GF-D8 (cell line): ENCODE measurements around the gene FAM186B.
"Not testable (repeated sequence)": the region's sequence is repeated elsewhere in the genome, so short reads cannot be mapped to it uniquely, and the experiment has no call there.

Source experiments
- DNase-seq: peaks from one replicate; lab custom pipeline; 2025; lab: John Stamatoyannopoulos, UW

The FAM186B gene

GRCh38 chr12:49605539-49605938, at the start of gene FAM186B:
FAM186B (minus strand) TSS chr12:49605639; CDS start chr12:49605477, 162 bp downstream.
- DNase-seq: not testable (repeated sequence)

GRCh38 chr12:49654715-49655114, 49.3 kb upstream of the FAM186B start:
- no peak for DNase-seq

GRCh38 chr12:49652921-49653520, 47.6 kb upstream of the FAM186B start:
- no peak for DNase-seq

GRCh38 chr12:49651855-49652254, 46.4 kb upstream of the FAM186B start:
- no peak for DNase-seq

GRCh38 chr12:49649892-49650291, 44.5 kb upstream of the FAM186B start:
- DNase-seq: no peak

- DNase-seq: no peak
Observed at GRCh38 chr12:49649445-49649844, 44.0 kb upstream of the FAM186B start.

GRCh38 chr12:49648712-49649003, 43.2 kb upstream of the FAM186B start:
- no peak for DNase-seq

- DNase-seq: no peak
Observed at GRCh38 chr12:49647827-49648711, 42.6 kb upstream of the FAM186B start.

- no peak for DNase-seq
Observed at GRCh38 chr12:49646871-49647654, 41.6 kb upstream of the FAM186B start.

- no peak for DNase-seq
Observed at GRCh38 chr12:49646331-49646830, 40.9 kb upstream of the FAM186B start.

GRCh38 chr12:49645146-49646039, 40.0 kb upstream of the FAM186B start:
- no peak for DNase-seq

GRCh38 chr12:49644620-49644994, 39.2 kb upstream of the FAM186B start:
- peak; percentile 26 for DNase-seq

- DNase-seq: no peak
Observed at GRCh38 chr12:49643961-49644619, 38.7 kb upstream of the FAM186B start.

- DNase-seq: no peak
Observed at GRCh38 chr12:49643135-49643534, 37.7 kb upstream of the FAM186B start.

GRCh38 chr12:49642370-49642802, 36.9 kb upstream of the FAM186B start:
- DNase-seq: no peak

GRCh38 chr12:49641748-49642369, 36.4 kb upstream of the FAM186B start:
- DNase-seq: no peak

- peak; percentile 42 for DNase-seq
Observed at GRCh38 chr12:49636979-49637755, 31.7 kb upstream of the FAM186B start.

GRCh38 chr12:49636574-49636973, 31.1 kb upstream of the FAM186B start:
- DNase-seq: no peak

GRCh38 chr12:49635656-49636055, 30.2 kb upstream of the FAM186B start:
- no peak for DNase-seq

GRCh38 chr12:49635036-49635435, 29.6 kb upstream of the FAM186B start:
- no peak for DNase-seq
